HEK293 (cell line): ENCODE measurements around the gene PPM1L.
A peak's percentile ranks its signal among the peaks of the same experiment; 100 is the strongest.

Experiments
- CTCF ChIA-PET: fragments of 350-600 bp; formaldehyde crosslinking; extraction: SDS; loops from one replicate; lab custom pipeline; 2021; ENCODE audit warnings: antibody characterized with exemption; lab: Yijun Ruan, JAX
- POLR2A ChIA-PET: fragments of 300-600 bp; formaldehyde crosslinking; extraction: SDS; loops from one replicate; lab custom pipeline; 2020; ENCODE audit warnings: antibody characterized with exemption, inconsistent platforms; lab: Yijun Ruan, JAX
- H3K27ac ChIP-seq: fragments of 200-500 bp; sonication (Bioruptor generic); 2 replicates; pipeline ENCODE4 v1.5.1; 2014; ENCODE audit warnings: low read depth, low read length, control low read depth, inconsistent platforms; ENCODE audit errors: extremely low read depth
- H3K36me3 ChIP-seq, 2 experiments: fragments of 200-500 bp in 1 of 2; sonication (Bioruptor generic) in 1 of 2; 1 replicate in 1 of 2; 2 replicates in 1 of 2; pipeline ENCODE4 v1.5.1; 2014 to 2017; ENCODE audit warnings: inconsistent platforms in 2 of 2, low read length in 2 of 2; ENCODE audit not compliant: control insufficient read depth in 2 of 2, insufficient read depth in 1 of 2
- H3K4me1 ChIP-seq: fragments of 200-500 bp; sonication (Bioruptor generic); 2 replicates; pipeline ENCODE4 v1.5.1; 2014; ENCODE audit warnings: mild to moderate bottlenecking, low read length, inconsistent platforms; ENCODE audit not compliant: control insufficient read depth, insufficient read depth
- H3K4me3 ChIP-seq: 2 replicates; pipeline ENCODE4 v1.5.1; 2011; ENCODE audit warnings: low read depth, mild to moderate bottlenecking, control low read depth, low read length, moderate library complexity
- H3K9me3 ChIP-seq: fragments of 200-500 bp; sonication (Bioruptor generic); 2 replicates; pipeline ENCODE4 v1.5.1; 2014; ENCODE audit warnings: low read depth, low read length, inconsistent platforms; ENCODE audit not compliant: control insufficient read depth, insufficient read depth
- ATF2 ChIP-seq: fragments of 450-650 bp; formaldehyde crosslinking; IDR thresholded peaks from 2 replicates; pipeline ENCODE4 v1.5.1; 2016; ENCODE audit warnings: missing biosample characterization, missing genetic modification characterization, low read depth
- GLIS1 ChIP-seq: fragments of 450-650 bp; formaldehyde crosslinking; IDR thresholded peaks from 2 replicates; pipeline ENCODE4 v1.5.1; 2016; ENCODE audit warnings: missing biosample characterization, missing genetic modification characterization
- HOXA7 ChIP-seq: sonication (generic); formaldehyde crosslinking; IDR thresholded peaks from 2 replicates; pipeline ENCODE4 v1.8.1; 2022; ENCODE audit warnings: missing genetic modification reagents, borderline replicate concordance
- IKZF3 ChIP-seq: fragments of 450-650 bp; IDR thresholded peaks from 2 replicates; pipeline ENCODE4 v1.5.0; 2018; ENCODE audit warnings: missing biosample characterization, mild to moderate bottlenecking, missing genetic modification characterization, moderate library complexity
- INSM2 ChIP-seq: fragments of 450-650 bp; formaldehyde crosslinking; IDR thresholded peaks from 2 replicates; pipeline ENCODE4 v1.5.1; 2016; ENCODE audit warnings: missing biosample characterization, missing genetic modification characterization
- KLF17 ChIP-seq: fragments of 450-650 bp; formaldehyde crosslinking; IDR thresholded peaks from 2 replicates; pipeline ENCODE4 v1.5.1; 2016; ENCODE audit warnings: missing biosample characterization, missing genetic modification characterization
- ZFP41 ChIP-seq: fragments of 450-650 bp; formaldehyde crosslinking; IDR thresholded peaks from 2 replicates; pipeline ENCODE4 v1.5.1; 2016; ENCODE audit warnings: missing biosample characterization, missing genetic modification characterization, borderline replicate concordance
- ZNF16 ChIP-seq: fragments of 450-650 bp; formaldehyde crosslinking; IDR thresholded peaks from 2 replicates; pipeline ENCODE4 v1.5.1; 2016; ENCODE audit warnings: low read depth, missing biosample characterization, missing genetic modification characterization
- ZNF174 ChIP-seq: fragments of 450-650 bp; formaldehyde crosslinking; IDR thresholded peaks from 2 replicates; pipeline ENCODE4 v1.5.0; 2017; ENCODE audit warnings: missing biosample characterization, mild to moderate bottlenecking, missing genetic modification characterization
- ZNF18 ChIP-seq: fragments of 450-650 bp; formaldehyde crosslinking; IDR thresholded peaks from 2 replicates; pipeline ENCODE4 v1.5.1; 2016; ENCODE audit warnings: missing biosample characterization, missing genetic modification characterization
- ZNF362 ChIP-seq: fragments of 450-650 bp; formaldehyde crosslinking; IDR thresholded peaks from 2 replicates; pipeline ENCODE4 v1.5.1; 2016; ENCODE audit warnings: missing biosample characterization, missing genetic modification characterization
- ZNF488 ChIP-seq: fragments of 450-650 bp; formaldehyde crosslinking; IDR thresholded peaks from 2 replicates; pipeline ENCODE4 v1.5.1; 2016; ENCODE audit warnings: missing biosample characterization, missing genetic modification characterization
- ZNF514 ChIP-seq: fragments of 450-650 bp; formaldehyde crosslinking; IDR thresholded peaks from 2 replicates; pipeline ENCODE4 v1.5.1; 2016; ENCODE audit warnings: missing biosample characterization, missing genetic modification characterization
- ZNF529 ChIP-seq: fragments of 450-650 bp; formaldehyde crosslinking; IDR thresholded peaks from 2 replicates; pipeline ENCODE4 v1.5.1; 2017; ENCODE audit warnings: missing genetic modification characterization, missing biosample characterization; ENCODE audit not compliant: insufficient replicate concordance
- ZNF544 ChIP-seq: fragments of 450-650 bp; formaldehyde crosslinking; IDR thresholded peaks from 2 replicates; pipeline ENCODE4 v1.5.0; 2017; ENCODE audit warnings: missing biosample characterization, missing genetic modification characterization
- ZNF639 ChIP-seq: fragments of 450-650 bp; formaldehyde crosslinking; IDR thresholded peaks from 2 replicates; pipeline ENCODE4 v1.5.1; 2016; ENCODE audit warnings: missing biosample characterization, missing genetic modification characterization
- ZNF654 ChIP-seq: fragments of 450-650 bp; formaldehyde crosslinking; IDR thresholded peaks from 2 replicates; pipeline ENCODE4 v1.5.1; 2016; ENCODE audit warnings: low read depth, missing biosample characterization, missing genetic modification characterization
- ZNF704 ChIP-seq: fragments of 450-650 bp; formaldehyde crosslinking; IDR thresholded peaks from 2 replicates; pipeline ENCODE4 v1.5.1; 2016; ENCODE audit warnings: missing biosample characterization, missing genetic modification characterization
- ZNF837 ChIP-seq: fragments of 450-650 bp; formaldehyde crosslinking; IDR thresholded peaks from 2 replicates; pipeline ENCODE4 v1.5.1; 2016; ENCODE audit warnings: missing biosample characterization, missing genetic modification characterization

PPM1L gene

GRCh38 chr3:160919942-160920341, 163.9 kb downstream of the PPM1L start:
- no peaks in the 10 kb centered on the region for H3K36me3 ChIP-seq
- H3K4me1 ChIP-seq = no peaks in the 10 kb centered on the region
- H3K4me3 ChIP-seq = no peak overlapping the region
- ChIA-PET POLR2A (no interaction called here), CTCF (interaction anchor here (0.5 to 2.1 kb wide), 9 partner anchors 15 to 1655 kb away, joined by 3 to 8 read pairs (median 3); no protein-coding TSS in a partner anchor)
- H3K27ac ChIP-seq = no peak overlapping the region
- TF ChIP-seq GLIS1 = peak; percentile 62
- no peak for TF ChIP-seq ZNF488 (tag by site-specific recombination)
- TF ChIP-seq KLF17 (tag by site-specific recombination) = no peak
- H3K9me3 ChIP-seq = no peaks in the 10 kb centered on the region

GRCh38 chr3:160921020-160921635, 165.1 kb downstream of the PPM1L start:
- ChIA-PET CTCF (interaction anchor here (0.6 to 2.1 kb wide), 8 partner anchors 13 to 1790 kb away, joined by 3 to 8 read pairs (median 3); partner anchors contain the start of gene TRIM59), POLR2A (no interaction called here)
- Histone ChIP-seq H3K4me3 (no peak overlapping the region), H3K27ac (no peak overlapping the region), H3K4me1 (no peaks in the 10 kb centered on the region), H3K36me3 (no peaks in the 10 kb centered on the region), H3K9me3 (no peaks in the 10 kb centered on the region)
- TF ChIP-seq ZNF18 (tag by site-specific recombination) (no peak), ZNF704 (no peak), HOXA7 (CRISPR knock-in tag) (no peak), ZNF654 (peak; percentile 56), ZFP41 (no peak)

- ChIA-PET CTCF (interaction anchor here (0.8 to 1.4 kb wide), 2 partner anchors 17 to 216 kb away, joined by 4 read pairs; no protein-coding TSS in a partner anchor), POLR2A (no interaction called here)
- no peaks in the 10 kb centered on the region for H3K9me3 ChIP-seq
- no peak overlapping the region for H3K27ac ChIP-seq
- no peaks in the 10 kb centered on the region for H3K36me3 ChIP-seq
- no peak overlapping the region for H3K4me3 ChIP-seq
- H3K4me1 ChIP-seq = no peaks in the 10 kb centered on the region
- TF ChIP-seq ZNF639 (tag by site-specific recombination) (no peak), ZNF362 (tag by site-specific recombination) (no peak), ZNF544 (tag by site-specific recombination) (no peak), ZNF837 (tag by site-specific recombination) (no peak), INSM2 (tag by site-specific recombination) (no peak), ZNF529 (tag by site-specific recombination) (no peak), ATF2 (tag by site-specific recombination) (no peak), ZNF174 (tag by site-specific recombination) (no peak), ZNF514 (tag by site-specific recombination) (no peak), ZNF16 (tag by site-specific recombination) (no peak), IKZF3 (tag by site-specific recombination) (no peak)
Measured at GRCh38 chr3:160924776-160925175, 168.7 kb downstream of the PPM1L start.
